Stomach (tissue), 9 donors: ENCODE data around the gene SLC27A2. TPM values are rescaled to one million over a fixed set of nuclear protein-coding genes. Genes with fewer than 3 reads are reported as not detected.

Experiments
- DNase-seq, 2 donors: peaks; one replicate each; pipeline versions ENCODE4 v3.0.0 to v3.0.0-alpha.2; 2013 to 2019
- H3K27ac ChIP-seq, 5 donors: fragments of 200-600 bp in 4 of 5; sonication (generic) in 4 of 5; one replicate each; pipeline ENCODE4 v1.5.1; 2013 to 2019; ENCODE audit warnings: mild to moderate bottlenecking in 1 of 5, moderate library complexity in 1 of 5
- H3K27me3 ChIP-seq, 3 donors: fragments of 200-600 bp; sonication (generic); one replicate each; pipeline ENCODE4 v1.5.1; 2017 to 2019; ENCODE audit warnings: mixed run types in 1 of 3
- H3K36me3 ChIP-seq, 4 donors: fragments of 200-600 bp; sonication (generic); 1 replicate in 3 of 4; 2 replicates in 1 of 4; pipeline ENCODE4 v1.5.1; 2016 to 2019
- H3K4me1 ChIP-seq, 4 donors: fragments of 200-600 bp; sonication (generic); one replicate each; pipeline ENCODE4 v1.5.1; 2016 to 2019
- H3K4me3 ChIP-seq, 4 donors: fragments of 200-600 bp; sonication (generic) in 3 of 4; one replicate each; pipeline ENCODE4 v1.5.1; 2016 to 2019; ENCODE audit warnings: mild to moderate bottlenecking in 1 of 4
- H3K9me3 ChIP-seq, 4 donors: fragments of 200-600 bp; sonication (generic); one replicate each; pipeline ENCODE4 v1.5.1; 2016 to 2019
- EP300 ChIP-seq: sonication (generic); formaldehyde crosslinking; IDR thresholded peaks from one replicate; pipeline ENCODE4 v1.6.1; 2017; ENCODE audit warnings: antibody characterized with exemption
- POLR2A ChIP-seq, 4 donors: fragments of 450-650 bp; IDR thresholded peaks; one replicate each; pipeline ENCODE4 v1.6.1; 2016; ENCODE audit warnings: antibody characterized with exemption in 4 of 4, control low read depth in 2 of 4, mild to moderate bottlenecking in 1 of 4, moderate library complexity in 1 of 4
- POLR2AphosphoS5 ChIP-seq, 3 donors: sonication (generic); formaldehyde crosslinking; IDR thresholded peaks; one replicate each; pipeline ENCODE4 v1.6.1; 2016; ENCODE audit warnings: antibody characterized with exemption in 3 of 3
- WGBS, 5 donors: extraction: QIAGEN DNeasy Blood & Tissue Kit in 3 of 5; methylation state at CpG; one replicate each; pipeline versions ENCODE4 v1.1.5 to v1.1.7; 2013 to 2018; 5-methylcytosine and 5-hydroxymethylcytosine counted together
- intact Hi-C: fragments of 100-400 bp; cut with DNase I; formaldehyde crosslinking; loops from one replicate; pipeline ENCODE4 v1.15.1; 2023; ENCODE audit warnings: low total_unique reads
- polyA plus RNA-seq, 3 donors: library from polyadenylated mRNA; stranded (reverse); fragments of 200-250 nt; gene quantifications; one replicate each; pipeline ENCODE4 v1.2.3, GENCODE V29; 2013
- total RNA-seq, 5 donors: library from RNA; depleted of rRNA; stranded (reverse); fragments of >200 nt; gene quantifications; one replicate each; pipeline versions ENCODE4 v1.1.0 to v1.2.3, GENCODE V29; 2014 to 2016
- TF ChIP-seq, protein P1 (sequence below), 7 experiments: fragments of 450-650 bp in 4 of 7; fragments of 200-600 bp in 3 of 7; sonication (generic) in 3 of 7; IDR thresholded peaks; one replicate each; pipeline ENCODE4 v1.5.1; 2016 to 2019; ENCODE audit warnings: antibody characterized with exemption in 7 of 7, control low read depth in 2 of 7, mild to moderate bottlenecking in 1 of 7
- donor health status: healthy with polysubstance abuse.
- donor health status: Bipolar disorder and iron deficiency.
- donor health status: healthy.

SLC27A2 gene
- total and polyA plus RNA-seq, 8 donors, result 0.61 to 53.6 (median 2.3) TPM; not detected in 2

DNA sequence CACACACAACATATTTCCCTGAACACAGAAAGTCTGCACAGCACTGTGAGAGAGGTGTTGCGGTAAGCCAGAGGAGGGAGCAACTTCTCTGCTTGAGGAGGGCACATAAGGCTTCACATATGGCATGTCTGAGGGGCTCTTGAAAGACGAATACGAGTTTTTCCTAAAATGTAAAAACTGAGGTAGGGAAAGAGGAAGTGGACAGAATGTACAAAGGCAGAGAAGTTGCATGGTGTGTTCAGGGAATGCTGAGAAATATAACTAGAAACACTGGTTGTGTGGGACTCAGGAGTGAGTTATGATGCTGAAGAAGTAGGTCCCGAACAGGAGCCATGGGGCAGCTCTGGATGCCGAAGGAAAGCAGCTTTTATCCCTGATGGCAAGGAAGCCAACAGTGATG lies 40.1 kb upstream of the SLC27A2 start:
- Histone ChIP-seq H3K36me3 (no peaks in the 10 kb centered on the region), H3K9me3 (no peaks in the 10 kb centered on the region), H3K27ac (no peak overlapping the region), H3K4me1 (peaks cover 0 to 8% (median 0%) of the 10 kb centered on the region in 4 donors), H3K27me3 (no peaks in the 10 kb centered on the region), H3K4me3 (no peak overlapping the region)
- intact Hi-C loops, result loop anchor here (10.0 kb wide), 1 partner anchor 1277 kb away; no protein-coding TSS in a partner anchor
- TF ChIP-seq POLR2AphosphoS5 (IDR thresholded peaks at IDR 0.05) (no peak), POLR2A (IDR thresholded peaks at IDR 0.05) (no peak), EP300 (no peak)
- TF ChIP-seq, protein P1, sequence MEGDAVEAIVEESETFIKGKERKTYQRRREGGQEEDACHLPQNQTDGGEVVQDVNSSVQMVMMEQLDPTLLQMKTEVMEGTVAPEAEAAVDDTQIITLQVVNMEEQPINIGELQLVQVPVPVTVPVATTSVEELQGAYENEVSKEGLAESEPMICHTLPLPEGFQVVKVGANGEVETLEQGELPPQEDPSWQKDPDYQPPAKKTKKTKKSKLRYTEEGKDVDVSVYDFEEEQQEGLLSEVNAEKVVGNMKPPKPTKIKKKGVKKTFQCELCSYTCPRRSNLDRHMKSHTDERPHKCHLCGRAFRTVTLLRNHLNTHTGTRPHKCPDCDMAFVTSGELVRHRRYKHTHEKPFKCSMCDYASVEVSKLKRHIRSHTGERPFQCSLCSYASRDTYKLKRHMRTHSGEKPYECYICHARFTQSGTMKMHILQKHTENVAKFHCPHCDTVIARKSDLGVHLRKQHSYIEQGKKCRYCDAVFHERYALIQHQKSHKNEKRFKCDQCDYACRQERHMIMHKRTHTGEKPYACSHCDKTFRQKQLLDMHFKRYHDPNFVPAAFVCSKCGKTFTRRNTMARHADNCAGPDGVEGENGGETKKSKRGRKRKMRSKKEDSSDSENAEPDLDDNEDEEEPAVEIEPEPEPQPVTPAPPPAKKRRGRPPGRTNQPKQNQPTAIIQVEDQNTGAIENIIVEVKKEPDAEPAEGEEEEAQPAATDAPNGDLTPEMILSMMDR (IDR thresholded peaks at IDR 0.05), result no peak
- 76 to 93% (median 89%) methylated on average over 5 of the region's 5 CpGs for WGBS, 5 donors
- DNase-seq, result no peak

DNA sequence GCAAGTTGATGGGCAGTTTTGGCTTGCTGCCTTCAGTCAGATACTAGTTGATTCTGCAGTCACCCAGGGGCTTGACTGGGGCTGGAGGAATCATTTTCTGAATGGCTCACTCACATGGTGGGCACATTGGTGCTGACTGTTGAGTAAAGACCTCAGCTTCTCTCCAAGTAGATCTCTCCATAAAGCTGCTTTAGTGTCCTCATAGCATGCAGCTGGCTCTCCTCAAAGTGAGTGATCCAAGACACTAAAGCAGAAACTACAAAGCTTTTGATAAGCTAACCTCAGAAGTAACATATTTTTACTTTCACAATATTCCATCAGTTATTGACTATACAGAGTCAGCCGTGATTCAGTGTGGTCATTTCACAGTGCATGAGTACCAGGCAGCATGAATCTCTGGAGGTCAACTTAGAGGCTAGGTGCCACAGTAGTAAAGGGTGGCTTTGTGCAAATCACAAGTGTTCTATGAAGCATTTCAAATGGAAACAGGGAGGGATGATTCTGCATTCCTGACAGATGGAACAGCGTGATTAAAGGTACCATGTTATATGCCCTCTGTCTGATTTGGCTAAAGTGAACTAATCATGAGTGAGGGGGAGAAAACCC lies 38.6 kb upstream of the SLC27A2 start:
- H3K4me3 ChIP-seq, result no peak overlapping the region
- intact Hi-C loops, result loop anchor here (10.0 kb wide), 1 partner anchor 1279 kb away; no protein-coding TSS in a partner anchor
- no peak for DNase-seq
- H3K27me3 ChIP-seq, result no peaks in the 10 kb centered on the region
- 80 to 83% (median 81%) methylated on average over 2 of the region's 2 CpGs for WGBS, 5 donors
- no peak overlapping the region for H3K27ac ChIP-seq
- H3K4me1 ChIP-seq, result peaks cover 0 to 8% (median 0%) of the 10 kb centered on the region in 4 donors
- TF ChIP-seq, protein P1 (IDR thresholded peaks at IDR 0.05), result no peak
- TF ChIP-seq EP300 (no peak), POLR2A (IDR thresholded peaks at IDR 0.05) (no peak), POLR2AphosphoS5 (IDR thresholded peaks at IDR 0.05) (no peak)
- H3K9me3 ChIP-seq, result no peaks in the 10 kb centered on the region
- H3K36me3 ChIP-seq, result no peaks in the 10 kb centered on the region

DNA sequence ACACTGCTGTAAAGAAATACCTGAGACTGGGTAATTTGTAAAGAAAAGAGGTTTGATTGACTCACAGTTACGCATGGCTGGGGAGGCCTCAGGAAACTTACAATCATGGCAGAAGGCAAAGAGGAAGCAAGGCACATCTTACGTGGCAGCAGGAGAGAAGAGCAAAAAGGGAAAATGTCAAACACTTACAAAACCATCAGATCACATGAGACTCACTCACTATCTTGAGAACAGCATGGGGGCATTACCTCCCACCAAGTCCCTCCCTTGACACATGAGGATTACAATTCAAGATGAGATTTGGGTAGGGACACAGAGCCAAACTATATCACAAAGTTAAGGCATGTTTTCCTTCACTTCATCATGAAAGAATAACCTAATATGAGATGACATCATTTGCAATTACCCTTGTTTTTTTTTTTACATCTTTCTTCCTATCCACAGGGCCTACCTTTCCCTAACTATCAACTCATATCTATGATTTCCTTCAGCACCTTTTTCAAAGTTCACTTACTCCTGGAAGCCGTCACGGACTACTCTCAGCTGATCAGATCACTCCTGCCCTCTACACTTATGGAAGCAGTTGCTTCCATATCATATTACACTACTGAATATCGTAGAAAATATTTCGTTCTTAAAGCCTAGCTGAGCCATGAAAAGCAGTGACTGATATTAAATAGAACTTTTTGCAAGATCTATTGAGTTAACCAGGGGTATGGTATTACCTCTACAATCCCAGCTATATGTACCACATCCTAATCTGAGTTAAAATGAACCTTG lies 37.5 kb upstream of the SLC27A2 start:
- no peak for TF ChIP-seq EP300
- no peak for TF ChIP-seq POLR2A (IDR thresholded peaks at IDR 0.05)
- no peak for TF ChIP-seq POLR2AphosphoS5 (IDR thresholded peaks at IDR 0.05)
- TF ChIP-seq, protein P1 (IDR thresholded peaks at IDR 0.05), result no peak
- H3K4me3 ChIP-seq, result no peak overlapping the region
- WGBS, 5 donors, result 62 to 74% (median 71%) methylated on average over 6 of the region's 6 CpGs
- no peak for DNase-seq
- intact Hi-C loops, result loop anchor here (10.0 kb wide), 1 partner anchor 1280 kb away; no protein-coding TSS in a partner anchor
- H3K9me3 ChIP-seq, result no peaks in the 10 kb centered on the region
- H3K27me3 ChIP-seq, result no peaks in the 10 kb centered on the region
- H3K27ac ChIP-seq, result no peak overlapping the region
- peaks cover 0 to 8% (median 0%) of the 10 kb centered on the region in 4 donors for H3K4me1 ChIP-seq
- no peaks in the 10 kb centered on the region for H3K36me3 ChIP-seq

DNA sequence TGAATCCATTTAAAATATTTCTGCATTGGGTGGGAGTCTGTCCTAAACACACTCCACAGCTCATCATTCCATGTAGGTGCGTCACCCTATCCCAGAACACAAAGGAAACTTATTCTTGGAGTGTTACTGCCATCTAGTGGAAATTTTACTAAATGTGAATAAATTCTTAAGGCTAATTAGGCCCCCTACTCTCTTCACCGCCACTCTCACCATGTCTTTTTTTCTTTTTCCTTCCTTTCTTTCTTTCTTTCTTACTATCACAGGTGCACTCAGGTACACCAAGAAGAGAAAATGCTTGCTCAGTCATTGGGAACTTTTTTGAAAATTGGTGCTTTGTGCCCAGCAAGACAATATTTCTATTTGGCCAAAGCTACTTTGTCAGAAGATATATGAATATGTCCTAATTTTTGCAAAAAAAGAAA lies 36.5 kb upstream of the SLC27A2 start:
- Histone ChIP-seq H3K27ac (no peak overlapping the region), H3K36me3 (no peaks in the 10 kb centered on the region), H3K9me3 (no peaks in the 10 kb centered on the region), H3K4me1 (peaks cover 0 to 8% (median 0%) of the 10 kb centered on the region in 4 donors), H3K27me3 (no peaks in the 10 kb centered on the region), H3K4me3 (no peak overlapping the region)
- peak in 1 of 2 donors; percentile 89 for DNase-seq
- WGBS, 5 donors, result 2 to 13% (median 4%) methylated on average over 2 of the region's 2 CpGs
- TF ChIP-seq EP300 (no peak), POLR2A (IDR thresholded peaks at IDR 0.05) (no peak), POLR2AphosphoS5 (IDR thresholded peaks at IDR 0.05) (peak in 1 of 3 donors; percentile 18)
- TF ChIP-seq, protein P1 (IDR thresholded peaks at IDR 0.05), result peak in 5 of 7 experiments; percentile 22 to 65 (median 46)
- intact Hi-C loops, result loop anchor here (10.0 kb wide), 1 partner anchor 1281 kb away; no protein-coding TSS in a partner anchor
